LNCAP (cell line): ENCODE measurements around the gene STXBP1.

ENCODE experiments used
- TF ChIP-seq, protein P1 (sequence below): fragments of 450-650 bp; IDR thresholded peaks from 2 replicates; pipeline ENCODE4 v1.5.1; 2017; ENCODE audit warnings: mild to moderate bottlenecking

STXBP1 gene

DNA sequence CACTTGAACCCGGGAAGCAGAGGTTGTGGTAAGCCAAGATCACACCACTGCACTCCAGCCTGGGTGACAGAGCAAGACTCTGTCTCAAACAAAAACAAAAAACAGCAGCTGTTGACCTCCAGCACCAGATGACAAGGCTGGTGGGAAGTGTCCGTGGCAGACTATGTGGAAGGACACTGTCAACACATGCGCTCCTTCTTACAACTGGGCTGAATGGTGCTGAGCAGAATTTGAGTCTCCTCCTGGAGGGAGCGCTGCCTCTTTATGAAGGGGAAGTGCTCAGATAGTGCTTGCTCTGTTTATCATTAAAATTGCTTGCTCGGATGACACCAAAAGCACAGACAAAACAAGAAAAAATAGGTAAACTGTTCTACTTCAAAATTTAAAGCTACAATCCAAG lies 85.5 kb downstream of the STXBP1 start:
- TF ChIP-seq, protein P1, sequence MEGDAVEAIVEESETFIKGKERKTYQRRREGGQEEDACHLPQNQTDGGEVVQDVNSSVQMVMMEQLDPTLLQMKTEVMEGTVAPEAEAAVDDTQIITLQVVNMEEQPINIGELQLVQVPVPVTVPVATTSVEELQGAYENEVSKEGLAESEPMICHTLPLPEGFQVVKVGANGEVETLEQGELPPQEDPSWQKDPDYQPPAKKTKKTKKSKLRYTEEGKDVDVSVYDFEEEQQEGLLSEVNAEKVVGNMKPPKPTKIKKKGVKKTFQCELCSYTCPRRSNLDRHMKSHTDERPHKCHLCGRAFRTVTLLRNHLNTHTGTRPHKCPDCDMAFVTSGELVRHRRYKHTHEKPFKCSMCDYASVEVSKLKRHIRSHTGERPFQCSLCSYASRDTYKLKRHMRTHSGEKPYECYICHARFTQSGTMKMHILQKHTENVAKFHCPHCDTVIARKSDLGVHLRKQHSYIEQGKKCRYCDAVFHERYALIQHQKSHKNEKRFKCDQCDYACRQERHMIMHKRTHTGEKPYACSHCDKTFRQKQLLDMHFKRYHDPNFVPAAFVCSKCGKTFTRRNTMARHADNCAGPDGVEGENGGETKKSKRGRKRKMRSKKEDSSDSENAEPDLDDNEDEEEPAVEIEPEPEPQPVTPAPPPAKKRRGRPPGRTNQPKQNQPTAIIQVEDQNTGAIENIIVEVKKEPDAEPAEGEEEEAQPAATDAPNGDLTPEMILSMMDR: no peak

DNA sequence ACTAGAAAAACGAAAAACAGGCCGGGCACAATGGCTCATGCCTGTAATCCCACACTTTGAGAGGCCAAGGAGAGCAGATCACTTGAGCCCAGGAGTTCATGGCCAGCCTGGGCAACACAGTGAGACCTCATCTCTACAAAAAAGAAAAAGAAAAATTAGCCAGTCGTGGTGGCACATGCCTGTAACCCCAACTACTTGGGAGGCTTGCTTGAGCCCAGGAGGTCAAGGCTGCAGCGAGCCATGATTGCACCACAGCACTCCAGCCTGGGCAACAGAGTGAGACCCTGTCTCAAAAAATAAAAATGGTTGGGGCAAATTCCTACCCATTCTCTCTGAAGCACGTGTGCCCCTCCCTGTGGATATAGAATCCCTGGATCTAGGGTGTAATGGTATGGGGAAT lies 86.3 kb downstream of the STXBP1 start:
- TF ChIP-seq, protein P1: no peak

- TF ChIP-seq, protein P1: no peak
Measured at GRCh38 chr9:127698985-127699670, 87.1 kb downstream of the STXBP1 start.

GRCh38 chr9:127700140-127700539 lies 88.1 kb downstream of the STXBP1 start:
- TF ChIP-seq, protein P1: no peak

- TF ChIP-seq, protein P1: no peak
Measured at GRCh38 chr9:127700594-127701255, 88.6 kb downstream of the STXBP1 start.

DNA sequence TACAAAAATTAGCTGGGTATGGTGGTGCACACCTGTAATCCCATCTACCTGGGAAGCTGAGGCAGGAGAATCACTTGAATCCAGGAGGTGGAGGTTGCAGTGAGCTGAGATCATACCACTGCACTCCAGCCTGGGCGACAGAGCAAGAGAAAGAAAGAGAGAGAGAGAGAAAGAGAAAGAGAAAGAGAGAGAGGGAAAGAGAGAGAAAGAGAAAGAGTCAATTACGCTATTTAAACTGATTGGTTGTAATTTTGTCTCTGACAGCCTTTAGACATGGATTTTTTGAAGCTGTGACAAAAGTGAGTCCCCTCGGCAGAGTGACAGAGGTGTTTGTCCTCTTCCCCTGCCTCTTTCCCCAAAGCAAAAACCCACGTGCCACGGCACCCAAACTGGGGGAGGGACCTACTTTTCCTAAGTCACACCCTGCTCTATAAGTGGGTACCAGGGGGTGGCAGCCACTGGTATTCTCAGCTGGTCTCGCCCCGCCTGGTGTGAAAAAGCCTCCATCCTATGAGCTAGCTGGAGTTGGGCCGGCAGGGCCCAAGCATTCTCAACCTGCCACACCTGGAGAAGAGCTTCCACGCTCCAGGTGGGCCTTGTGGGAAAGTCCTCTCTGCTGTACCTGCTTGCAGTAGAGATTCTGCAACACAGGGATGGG lies 91.3 kb downstream of the STXBP1 start:
- TF ChIP-seq, protein P1: no peak

DNA sequence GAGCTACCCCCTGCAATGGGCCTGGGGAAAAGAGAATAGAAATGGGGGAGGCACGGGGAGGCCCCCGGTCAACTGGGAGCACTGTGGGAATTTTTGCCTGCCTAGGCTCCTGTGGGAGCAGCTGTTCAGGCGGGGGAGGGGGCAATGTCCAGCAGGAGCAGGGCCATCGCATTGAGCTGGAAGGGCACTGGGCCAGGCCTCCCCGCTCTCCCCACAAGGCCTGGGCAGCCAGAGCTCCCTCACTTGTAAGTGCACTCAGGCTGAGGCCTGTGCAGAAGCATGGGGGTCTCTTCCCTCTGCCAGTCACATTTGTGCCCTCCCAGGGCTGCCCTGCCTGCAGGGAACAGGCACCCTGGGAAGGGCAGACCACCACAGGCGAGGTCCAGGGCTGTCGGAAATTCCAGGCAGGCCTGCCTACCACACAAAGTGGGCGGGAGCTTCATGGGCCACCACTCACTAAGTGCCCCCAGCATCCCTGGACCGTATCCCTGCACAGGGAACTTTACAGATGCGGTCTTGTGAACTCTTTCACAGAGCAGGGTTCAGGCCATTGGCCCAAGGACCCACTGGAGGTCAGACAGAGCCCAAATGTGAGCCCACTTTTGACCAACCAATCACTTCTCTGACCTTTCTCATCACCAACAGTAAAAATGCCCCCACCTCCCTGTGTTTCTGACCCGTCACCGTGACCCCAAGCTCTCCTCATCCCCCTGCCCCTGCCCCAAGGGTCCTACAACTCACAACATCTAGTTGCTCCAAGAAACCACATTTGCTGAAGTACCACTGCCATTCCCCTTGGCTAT lies 93.7 kb downstream of the STXBP1 start:
- TF ChIP-seq, protein P1: no peak
